GM18517 (cell line): ENCODE measurements around the gene PELI2.

Experiments used
- ATAC-seq: cut with Tn5 transposase; IDR thresholded peaks from one replicate; pipeline ENCODE4 v1.9.1; 2021; ENCODE audit warnings: mild to moderate bottlenecking, moderate library complexity; ENCODE audit not compliant: unreplicated experiment

Gene PELI2

DNA sequence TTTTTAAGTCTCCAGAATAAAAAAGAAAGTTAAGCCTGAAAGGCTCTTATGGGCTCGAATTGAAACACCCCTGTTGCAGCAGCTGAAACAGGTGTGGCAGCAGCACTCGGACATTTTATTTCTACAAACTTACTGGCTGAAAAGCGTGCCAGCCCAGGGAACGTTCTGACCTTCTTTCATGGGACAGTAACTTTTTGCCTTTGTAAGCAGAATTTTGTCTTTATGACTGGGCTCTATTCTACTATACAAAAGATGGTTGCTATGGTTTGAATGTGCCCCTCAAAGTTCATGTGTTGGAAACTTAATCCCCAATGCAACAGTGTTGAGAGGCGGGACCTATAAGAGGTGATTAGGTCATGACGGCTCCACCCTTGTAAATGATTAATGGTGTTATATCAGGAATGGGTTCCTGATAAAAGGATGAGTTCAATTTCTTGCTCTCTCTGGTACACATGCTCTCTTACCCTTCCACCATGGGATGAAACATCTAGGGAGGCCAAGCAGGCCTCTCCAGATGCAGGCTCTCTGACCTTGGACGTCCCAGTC is 52.7 kb downstream of the PELI2 start:
- no peak for ATAC-seq

DNA sequence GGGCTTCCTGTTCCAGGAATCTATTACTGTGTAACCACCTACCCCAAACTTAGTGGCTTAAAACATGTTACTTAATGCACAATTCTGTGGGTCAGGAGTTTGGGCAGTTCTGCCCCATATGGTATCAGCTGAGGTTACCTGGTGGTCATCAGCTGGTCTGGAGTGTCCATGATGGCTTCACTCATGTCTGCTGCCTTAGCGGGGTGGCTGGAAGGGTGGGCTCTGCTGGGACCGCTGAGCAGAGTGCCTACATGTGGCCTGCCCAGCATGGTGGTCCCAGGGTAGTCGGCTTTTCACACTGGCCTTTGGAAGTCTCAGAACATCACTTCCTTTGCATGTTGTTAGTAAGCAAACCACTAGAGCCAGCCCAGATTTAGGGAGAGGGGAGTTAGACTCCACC is 53.9 kb downstream of the PELI2 start:
- no peak for ATAC-seq

DNA sequence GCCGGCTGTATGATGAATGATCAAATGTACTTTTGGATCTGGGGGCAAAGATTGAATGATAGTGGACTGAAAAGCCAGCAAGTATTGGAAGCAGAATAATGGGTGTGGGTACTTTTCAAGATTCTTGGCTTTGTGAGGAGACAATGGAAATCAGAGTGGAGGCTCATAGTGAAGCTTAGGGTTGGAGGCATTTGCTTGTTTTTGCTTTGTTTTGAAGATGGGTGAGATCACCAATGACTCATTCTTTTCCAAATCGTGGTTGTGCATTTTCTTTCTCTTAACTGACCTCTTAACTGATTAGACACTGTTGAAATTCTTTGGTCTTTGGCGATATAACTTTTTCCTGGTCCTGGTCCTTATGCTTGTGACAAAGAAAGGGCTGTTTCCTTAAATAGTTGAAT is 54.4 kb downstream of the PELI2 start:
- no peak for ATAC-seq

DNA sequence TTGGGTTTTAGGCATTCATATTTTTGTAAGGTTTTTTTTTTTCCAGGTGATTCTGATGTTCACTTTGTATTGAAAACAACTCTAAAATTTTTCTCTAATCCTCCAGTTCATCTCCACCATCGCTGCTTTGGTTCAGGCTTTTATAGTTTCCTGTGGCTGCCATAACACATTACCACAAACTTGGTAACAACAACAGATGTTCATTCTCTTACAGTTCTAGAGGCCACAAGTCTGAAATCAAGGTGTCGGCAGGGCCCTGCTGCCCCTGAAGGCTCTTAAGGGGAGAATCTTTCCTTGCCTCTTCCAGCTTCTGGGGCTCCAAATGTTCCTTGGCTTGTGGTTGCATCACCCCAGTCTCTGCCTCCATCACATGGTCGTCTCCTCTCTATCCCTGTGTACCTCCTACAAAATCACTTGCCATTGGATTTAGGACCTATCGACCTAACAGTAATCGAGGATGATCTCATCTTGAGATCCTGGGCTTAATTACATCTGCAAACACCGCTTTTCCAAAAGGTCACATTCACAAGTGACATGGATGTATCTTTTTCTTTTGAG is 55.2 kb downstream of the PELI2 start:
- ATAC-seq, result no peak

DNA sequence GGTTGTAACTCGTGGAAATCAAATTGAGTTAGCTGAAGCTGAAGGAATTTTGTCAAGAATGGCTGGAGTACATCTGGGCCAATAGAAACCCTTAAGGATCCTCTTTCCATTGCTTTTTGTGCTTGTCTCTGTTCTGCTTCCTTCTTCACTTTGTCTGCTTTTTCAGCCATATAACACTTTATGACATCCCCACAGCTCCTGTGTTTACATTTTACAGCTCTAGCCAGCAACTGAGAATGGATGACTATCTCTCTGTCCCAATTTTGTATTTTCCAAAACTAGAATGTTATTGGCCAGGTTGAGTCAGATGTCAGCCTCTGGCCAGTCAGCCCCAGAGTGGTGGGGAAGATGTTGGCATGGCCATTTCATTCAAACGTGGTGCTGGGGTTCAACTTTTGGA is 57.6 kb downstream of the PELI2 start:
- no peak for ATAC-seq

DNA sequence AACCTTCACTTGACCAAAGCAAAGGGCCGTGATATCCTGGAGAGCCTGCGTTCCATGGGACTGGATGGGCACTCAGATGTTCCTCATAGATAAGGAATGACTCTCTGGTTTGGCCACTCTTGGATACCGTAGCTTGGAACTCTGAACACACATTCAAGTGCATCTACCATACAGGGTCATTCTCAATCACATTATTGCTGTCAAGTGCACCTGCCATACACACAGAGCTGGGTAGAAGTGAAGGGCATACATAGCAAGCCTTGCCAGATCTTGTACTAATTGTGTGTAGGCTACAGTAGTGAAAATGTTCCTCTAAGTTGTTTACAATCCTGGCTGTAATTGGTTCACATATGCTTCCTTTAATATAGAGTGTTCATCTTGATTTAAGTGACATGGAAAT is 58.3 kb downstream of the PELI2 start:
- no peak for ATAC-seq

DNA sequence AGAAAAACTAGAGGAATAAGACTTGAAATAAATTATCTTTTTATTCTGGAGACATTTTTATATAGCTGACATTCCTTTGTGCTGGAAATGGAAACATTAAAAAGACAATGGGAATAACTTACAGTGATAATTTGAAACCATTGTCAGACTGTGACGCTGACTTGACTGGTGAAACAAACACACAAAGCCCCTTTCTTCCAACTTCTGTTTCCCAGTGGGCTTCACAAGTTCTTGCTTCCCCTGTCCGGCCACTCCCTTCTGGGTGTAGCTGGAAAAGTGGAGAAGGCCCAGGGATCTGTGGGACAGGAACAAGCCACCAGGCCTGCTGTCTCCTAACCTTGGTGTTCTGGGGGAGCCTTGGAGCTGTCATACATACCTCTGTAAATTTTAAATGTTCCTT is 58.8 kb downstream of the PELI2 start:
- no peak for ATAC-seq

DNA sequence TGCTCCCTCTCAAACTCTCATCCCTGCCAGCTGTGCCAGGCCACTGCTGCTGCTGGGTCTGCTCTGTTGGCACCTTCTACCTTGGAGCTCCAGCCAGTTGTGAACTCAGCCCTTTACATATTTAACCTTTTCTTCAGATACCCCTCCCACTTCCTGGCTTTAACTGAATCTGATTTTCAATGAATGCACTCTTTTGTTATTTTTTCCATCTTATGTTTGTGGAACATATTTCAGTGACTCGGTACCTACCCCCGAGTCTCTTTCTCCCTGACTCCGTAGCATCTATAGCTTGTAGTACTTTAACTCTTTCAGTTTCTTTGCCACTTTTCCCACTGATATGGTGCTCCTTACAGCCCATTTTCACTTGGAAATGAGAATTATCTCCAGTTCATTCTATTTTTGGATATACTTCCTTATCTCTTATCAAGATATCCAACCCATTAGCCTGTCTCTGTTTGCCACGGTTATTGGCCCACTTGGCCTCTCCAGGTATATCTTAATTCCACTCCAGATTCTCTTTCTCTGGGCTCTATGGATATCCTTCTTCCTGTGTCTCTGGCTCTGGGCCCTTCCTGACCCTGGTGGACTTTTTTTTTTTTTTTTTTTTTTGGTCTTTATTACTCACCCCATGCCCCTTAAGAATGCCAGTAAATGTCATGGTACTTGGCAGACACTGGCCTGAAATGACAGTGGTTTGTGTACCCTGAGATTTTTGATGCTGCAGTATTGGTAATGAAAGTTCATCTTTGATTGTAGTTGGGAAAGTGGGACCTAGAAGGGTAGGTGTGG is 62.7 kb downstream of the PELI2 start:
- ATAC-seq, result no peak

DNA sequence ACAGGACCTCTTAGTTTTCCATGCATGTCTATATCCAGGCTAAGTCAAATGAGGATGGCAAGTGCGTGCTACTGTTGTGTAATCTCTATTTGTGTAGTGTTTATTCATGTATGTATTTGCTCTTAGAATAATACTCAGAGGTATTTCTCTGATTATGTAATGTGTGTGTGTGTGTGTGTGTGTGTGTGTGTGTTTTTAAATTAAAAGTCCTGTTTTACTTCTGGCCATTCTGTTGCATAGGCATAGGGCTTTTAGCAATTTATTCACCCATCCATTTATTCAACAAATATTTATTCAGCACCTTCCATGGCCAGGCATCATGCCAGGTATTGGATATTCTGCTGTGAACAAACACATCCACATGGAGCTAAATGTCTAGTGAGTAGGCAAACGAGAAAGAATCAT is 63.5 kb downstream of the PELI2 start:
- no peak for ATAC-seq

DNA sequence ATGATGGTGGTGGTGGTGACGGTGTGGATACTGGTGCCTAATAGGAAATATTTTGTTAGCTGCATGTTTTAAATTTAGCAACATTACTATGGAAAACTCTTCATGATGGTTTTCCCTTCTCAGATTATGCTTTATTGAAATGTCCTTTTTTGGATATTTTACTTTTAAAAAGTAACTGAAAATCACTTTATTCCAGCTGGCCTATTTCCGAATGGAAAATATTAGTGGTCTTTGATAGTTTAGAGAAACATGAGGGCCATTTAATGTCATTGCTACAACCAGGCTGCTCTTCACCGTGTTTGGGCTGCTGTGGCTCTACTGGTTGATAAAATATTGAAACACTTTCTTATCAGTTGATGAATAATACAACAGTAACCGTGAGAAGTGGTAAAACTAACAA is 64.2 kb downstream of the PELI2 start:
- no peak for ATAC-seq

DNA sequence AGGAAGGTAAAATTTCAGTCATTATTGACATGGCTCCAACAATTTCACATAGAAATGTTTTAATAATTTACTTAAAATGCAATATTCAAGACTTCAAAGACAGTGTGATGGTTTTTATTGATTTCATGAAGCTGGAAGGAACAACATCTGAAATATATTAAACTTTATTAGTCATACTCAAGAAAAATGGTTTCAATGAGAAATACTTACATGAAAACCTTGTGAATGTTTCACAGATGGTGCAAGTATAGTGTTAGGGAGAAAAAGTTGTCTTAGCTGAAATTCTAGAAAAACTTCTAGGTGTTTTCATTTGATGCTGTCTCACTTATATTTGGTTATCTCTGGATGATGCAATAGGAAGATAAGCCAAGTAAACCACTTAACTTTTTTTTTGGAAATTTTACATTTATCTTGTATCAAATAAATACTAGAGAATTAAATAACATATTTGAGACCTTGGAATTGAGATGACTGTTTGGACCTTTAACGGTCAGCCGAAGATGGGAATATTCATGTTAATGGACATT is 65.5 kb downstream of the PELI2 start:
- no peak for ATAC-seq

DNA sequence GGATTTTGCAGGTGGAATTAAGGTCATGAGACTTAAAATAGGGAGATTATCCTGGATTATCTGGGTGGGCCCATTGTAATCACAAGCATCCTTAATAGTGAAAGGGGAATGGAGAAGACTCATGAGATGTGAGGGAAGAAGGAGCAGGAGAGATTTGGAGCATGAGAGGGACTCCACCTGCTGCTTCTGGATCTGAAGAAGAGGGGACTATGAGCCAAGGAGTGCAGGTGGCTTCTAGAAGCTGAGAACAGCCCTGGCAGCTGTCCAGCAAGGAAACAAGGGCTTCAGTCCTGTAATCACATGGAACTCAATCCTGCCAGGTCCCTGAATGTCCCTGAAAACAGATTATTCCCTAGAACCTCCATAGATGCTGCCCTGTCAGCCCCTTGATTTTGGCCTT is 67.8 kb downstream of the PELI2 start:
- no peak for ATAC-seq

DNA sequence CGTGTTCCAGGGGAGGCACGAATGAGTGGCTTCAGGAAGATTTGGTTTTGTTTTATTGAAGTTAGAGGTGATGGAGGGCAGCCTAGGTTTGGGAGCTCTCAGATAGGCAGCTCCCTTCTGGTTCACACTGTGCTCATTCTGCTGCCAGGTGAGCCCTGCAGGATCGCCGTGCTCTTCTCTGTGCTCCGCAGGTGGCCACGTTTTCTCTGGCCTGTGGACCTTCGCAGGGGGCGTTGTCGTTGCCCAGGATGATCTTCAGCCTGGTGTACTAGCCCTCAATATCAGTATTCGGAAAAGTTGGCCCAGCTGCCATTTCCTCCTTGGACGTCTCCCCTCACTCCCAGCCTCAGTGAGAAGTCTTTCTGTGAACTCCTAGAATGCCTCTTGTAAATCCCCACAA is 69.5 kb downstream of the PELI2 start:
- ATAC-seq, result no peak

DNA sequence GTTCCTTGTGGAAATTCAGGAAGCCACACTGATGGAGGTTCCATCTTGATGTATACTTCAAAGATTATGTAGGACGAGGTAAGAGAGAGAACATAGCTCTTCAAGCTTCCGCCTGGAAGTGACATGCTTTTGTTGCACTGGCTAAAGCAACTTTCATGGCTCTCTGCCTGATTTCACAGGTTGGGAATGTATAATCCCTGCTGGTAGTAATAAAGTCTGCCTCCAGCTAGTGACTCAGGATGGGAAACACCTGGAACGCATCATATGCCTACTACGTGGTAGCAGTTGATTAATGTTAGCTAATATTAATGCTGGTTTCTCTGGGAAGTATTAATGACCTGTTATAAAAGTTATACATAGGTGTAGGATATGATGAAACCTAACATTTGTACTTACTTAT is 71.1 kb downstream of the PELI2 start:
- no peak for ATAC-seq

DNA sequence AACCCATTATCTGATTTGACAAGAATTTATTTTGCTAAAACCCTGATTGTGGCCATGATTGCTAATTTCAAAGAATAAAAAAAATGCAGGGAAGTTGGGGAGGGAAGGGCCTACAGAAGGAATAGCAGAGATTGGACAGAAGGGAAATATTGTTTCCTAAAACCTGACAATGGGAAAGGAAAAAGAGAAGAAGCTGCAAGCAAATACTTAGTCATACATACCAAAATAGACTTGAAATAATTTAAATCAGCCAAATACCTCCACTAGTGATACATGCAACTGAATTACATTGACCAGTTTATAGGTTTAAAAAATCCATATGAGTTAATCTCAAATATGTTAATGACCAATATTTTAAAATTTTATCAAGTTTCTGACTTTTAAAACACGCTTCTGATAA is 75.1 kb downstream of the PELI2 start:
- ATAC-seq, result no peak

DNA sequence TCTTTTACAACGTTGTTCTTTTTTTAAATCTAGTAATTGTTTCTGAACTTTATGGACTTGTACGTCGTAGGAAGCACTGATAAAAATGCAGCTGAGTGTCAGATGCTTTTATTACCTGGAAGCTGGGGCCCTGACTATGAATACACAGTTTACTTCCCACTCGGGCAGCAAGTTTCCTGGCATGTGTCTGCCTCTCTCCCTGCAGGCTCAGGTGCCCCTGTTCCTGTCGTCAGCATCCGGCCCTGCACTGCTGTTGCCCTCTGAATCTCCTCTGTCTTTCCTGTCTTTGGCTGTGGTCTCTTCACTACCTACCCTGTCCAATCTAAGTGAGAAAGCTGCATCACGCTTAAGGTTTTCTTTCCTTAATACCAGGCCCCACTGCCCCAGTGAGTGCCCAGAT is 75.8 kb downstream of the PELI2 start:
- no peak for ATAC-seq

DNA sequence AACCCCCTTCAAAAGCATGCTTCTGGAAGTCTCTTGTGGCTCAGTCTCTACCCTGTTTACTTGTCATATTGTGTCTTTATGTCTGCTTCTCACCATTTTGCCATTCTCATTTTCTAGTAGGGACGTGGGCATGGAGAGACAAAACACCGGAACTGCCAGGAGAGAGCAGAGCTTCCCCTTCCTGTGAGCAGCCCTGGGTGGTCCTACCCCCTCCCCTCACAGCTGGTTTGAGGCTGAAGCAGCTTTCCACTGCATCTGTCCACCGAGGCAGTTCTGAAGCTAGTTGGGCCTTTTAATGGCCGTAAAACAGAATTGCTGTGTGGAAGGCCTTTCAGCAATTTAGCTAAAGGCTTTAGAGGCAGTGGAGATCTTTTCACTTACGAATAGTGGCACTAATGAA is 77.0 kb downstream of the PELI2 start:
- no peak for ATAC-seq

DNA sequence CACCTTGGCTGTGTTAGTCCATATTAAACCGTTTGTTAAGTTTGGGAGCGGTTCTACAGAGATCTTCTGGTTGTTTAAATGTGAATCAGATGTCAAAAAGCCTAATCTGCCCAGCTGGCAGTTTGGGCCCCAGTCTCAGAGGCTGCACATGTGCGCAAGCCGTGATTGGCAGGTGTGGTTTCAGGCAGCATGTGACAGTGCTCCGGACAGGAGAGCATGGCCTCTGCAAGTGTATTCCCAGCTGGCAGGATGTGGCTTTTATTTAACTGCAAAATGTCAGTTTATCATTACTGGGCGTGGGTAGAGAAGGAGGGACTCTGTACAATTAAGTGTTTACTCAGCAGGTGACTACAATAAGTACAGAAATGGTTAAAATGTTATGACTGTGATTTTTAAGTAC is 77.5 kb downstream of the PELI2 start:
- peak; percentile 46 for ATAC-seq

DNA sequence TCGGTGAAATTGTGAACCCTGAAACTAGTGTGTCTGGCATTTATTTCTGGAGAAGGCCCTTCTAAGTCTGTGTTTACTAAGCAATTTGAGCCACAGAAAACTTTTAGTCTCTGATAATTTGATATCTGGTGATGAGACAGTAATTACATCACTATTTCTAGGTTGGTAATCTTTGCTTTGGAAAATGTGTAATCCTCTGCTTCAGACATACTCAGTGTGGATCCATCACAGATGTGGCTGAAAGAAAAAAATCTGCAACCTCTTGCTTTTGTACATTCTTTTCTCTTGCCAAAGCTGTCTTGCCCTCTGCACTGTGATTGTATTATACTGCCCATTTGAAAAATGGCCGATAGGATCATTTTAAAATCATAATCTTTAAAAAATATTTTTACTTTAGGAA is 78.1 kb downstream of the PELI2 start:
- ATAC-seq, result no peak

DNA sequence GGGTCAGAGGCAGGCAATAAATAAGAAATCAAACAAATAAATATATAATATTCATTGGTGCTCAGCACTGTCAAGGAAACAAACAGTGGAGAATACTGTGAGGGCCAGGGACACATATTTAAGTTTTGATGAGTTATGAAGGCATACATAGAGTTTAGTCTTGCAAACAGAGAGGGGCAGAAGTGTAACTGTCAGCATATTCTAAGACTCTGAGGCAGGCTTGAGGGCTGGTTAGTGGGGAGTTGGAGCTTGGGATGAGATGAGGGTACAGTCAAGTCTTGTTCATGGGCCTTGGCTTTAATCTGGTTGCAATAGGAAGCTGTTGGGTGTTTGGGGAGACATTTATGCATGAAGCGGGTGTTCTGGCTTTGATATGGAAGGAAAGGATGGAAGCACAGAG is 78.9 kb downstream of the PELI2 start:
- ATAC-seq, result no peak

DNA sequence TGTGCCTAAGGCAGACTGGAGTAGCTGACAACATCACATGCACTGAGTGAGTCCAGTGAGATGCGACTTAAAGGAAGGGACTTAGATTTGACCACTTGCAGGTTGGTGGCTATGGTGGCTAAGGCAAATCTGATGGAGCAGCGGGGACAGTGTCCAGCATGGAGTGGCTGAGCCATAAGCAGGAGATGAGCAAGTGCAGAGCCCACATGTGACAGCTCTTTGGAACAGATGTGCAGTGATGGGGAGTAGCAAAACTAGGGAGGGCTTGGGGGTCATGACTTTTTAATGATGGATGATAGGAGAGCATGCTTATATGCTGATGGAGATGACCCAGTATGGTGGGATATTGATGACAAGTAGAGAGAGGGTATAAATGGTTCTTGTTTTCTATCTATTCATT is 80.2 kb downstream of the PELI2 start:
- no peak for ATAC-seq
